ENCODE results near the gene SLC6A3. TPM values are rescaled to one million over a fixed set of nuclear protein-coding genes. Genes with fewer than 3 reads are reported as not detected.

The SLC6A3 gene
- total and polyA plus RNA-seq, 2 of the 13 experiments (the other 11 are each of a cell fraction or from before 2014, with no cell fraction given): 0.01 TPM; not detected in 1

- TF ChIP-seq CENPBD1 (CRISPR knock-in tag; IDR thresholded peaks at IDR 0.05; ENCODE audit: borderline replicate concordance, low read depth) (no peak), ZNF614 (CRISPR knock-in tag; IDR thresholded peaks at IDR 0.05; ENCODE audit: borderline replicate concordance) (peak; percentile 47; the same call in 1 of the 2 replicates), POLR2G (IDR thresholded peaks at IDR 0.05; ENCODE audit: low read depth, low read length) (peak; percentile 87), RBFOX2 (IDR thresholded peaks at IDR 0.05; ENCODE audit: low read depth, low read length) (peak; percentile 93), ZNF263 (CRISPR knock-in tag; IDR thresholded peaks at IDR 0.05) (peak; percentile 5; the same call in 1 of the 2 replicates), KIAA2018 (CRISPR knock-in tag; IDR thresholded peaks at IDR 0.05; ENCODE audit: borderline replicate concordance) (0 out of 2 replicates have a peak, but pooled peaks have one; percentile 32)
Observed at GRCh38 chr5:1344975-1345838, 100.0 kb downstream of the SLC6A3 start, which contains the start of gene CLPTM1L (continued).
